K562 (cell line): ENCODE measurements around the gene ABCA1. TPM values are rescaled to one million over a fixed set of nuclear protein-coding genes. Genes with fewer than 3 reads are reported as not detected.

ENCODE experiments used
- DACH1 ChIP-seq: fragments of 450-650 bp; IDR thresholded peaks from 2 replicates; pipeline ENCODE4 v1.6.1; 2018; ENCODE audit not compliant: partially characterized antibody
- FOXA1 ChIP-seq: fragments of 450-650 bp; IDR thresholded peaks from 2 replicates; pipeline ENCODE4 v1.6.1; 2016; ENCODE audit warnings: mild to moderate bottlenecking, borderline replicate concordance
- HDAC1 ChIP-seq, 2 experiments: fragments of 450-650 bp; IDR thresholded peaks; 2 replicates each; pipeline ENCODE4 v1.6.1; 2016 to 2017; ENCODE audit warnings: inconsistent platforms in 1 of 2, mild to moderate bottlenecking in 1 of 2, moderate library complexity in 1 of 2
- PCBP1 ChIP-seq: fragments of 200-400 bp; formaldehyde crosslinking; IDR thresholded peaks from 2 replicates; pipeline ENCODE4 v1.6.1; 2018; ENCODE audit warnings: mild to moderate bottlenecking, low read depth, low read length; ENCODE audit not compliant: poor library complexity, severe bottlenecking
- RB1 ChIP-seq: fragments of 450-650 bp; IDR thresholded peaks from 2 replicates; pipeline ENCODE4 v1.6.1; 2017; ENCODE audit warnings: low read depth, mild to moderate bottlenecking
- RERE ChIP-seq: sonication (generic); formaldehyde crosslinking; IDR thresholded peaks from 2 replicates; pipeline ENCODE4 v1.8.0; 2023; ENCODE audit warnings: missing genetic modification reagents, mild to moderate bottlenecking, borderline replicate concordance
- RHOXF2B ChIP-seq: fragments of 250-450 bp; sonication (Bioruptor Pico); conservative IDR thresholded peaks from 2 replicates; pipeline ENCODE4 v1.5.1; 2021
- SLC30A9 ChIP-seq: fragments of 250-450 bp; sonication (Bioruptor Pico); IDR thresholded peaks from 2 replicates; pipeline ENCODE4 v1.8.0; 2022; ENCODE audit warnings: mild to moderate bottlenecking, moderate library complexity
- SMARCA5 ChIP-seq: fragments of 450-650 bp; IDR thresholded peaks from 2 replicates; pipeline ENCODE4 v1.6.1; 2016
- TCFL5 ChIP-seq: fragments of 250-450 bp; sonication (Bioruptor Pico); conservative IDR thresholded peaks from 2 replicates; pipeline ENCODE4 v1.6.1; 2021; ENCODE audit warnings: mild to moderate bottlenecking, moderate library complexity, matching md5 sums
- ZNF174 ChIP-seq: fragments of 250-450 bp; sonication (Bioruptor Pico); IDR thresholded peaks from 2 replicates; pipeline ENCODE4 v1.4.0; 2020; ENCODE audit warnings: mild to moderate bottlenecking
- ZNF282 ChIP-seq: sonication (generic); formaldehyde crosslinking; IDR thresholded peaks from 2 replicates; pipeline ENCODE4 v1.8.1; 2023; ENCODE audit warnings: missing genetic modification reagents
- ZSCAN29 ChIP-seq: fragments of 450-650 bp; IDR thresholded peaks from 2 replicates; pipeline ENCODE4 v1.6.1; 2017
- polyA plus RNA-seq, 8 experiments: library from polyadenylated mRNA; depleted of rRNA in 4 of 8; stranded (reverse) in 5 of 8; unstranded in 3 of 8; fragments of >200 nt; fragmentation: Nextera tagmentation in 2 of 8; fragmentation: Illumina TruSeq in 1 of 8; extraction: Ambion mirVana in 2 of 8; extraction: Trizol in 1 of 8; gene quantifications; 2 replicates each; pipeline versions ENCODE4 v1.2.1 to v1.2.3, GENCODE V29; 2011 to 2014; ENCODE audit warnings: inconsistent platforms in 1 of 8, missing spikeins in 1 of 8
- total RNA-seq, 7 experiments: library from RNA; depleted of rRNA in 6 of 7; stranded (reverse); fragments of >200 nt in 6 of 7; fragmentation: Illumina TruSeq in 2 of 7; extraction: Trizol in 2 of 7; gene quantifications; 2 replicates each; pipeline versions ENCODE4 v1.2.1 to v1.2.3, GENCODE V29; 2011 to 2021; ENCODE audit warnings: low replicate concordance in 1 of 7
- TF ChIP-seq, protein P1 (sequence below): sonication (generic); formaldehyde crosslinking; IDR thresholded peaks from 2 replicates; pipeline ENCODE4 v1.8.1; 2023; ENCODE audit warnings: mild to moderate bottlenecking, missing genetic modification reagents
- TF ChIP-seq, protein P2 (sequence below): IDR thresholded peaks from 2 replicates; pipeline ENCODE4 v1.6.1; 2012; ENCODE audit warnings: low read depth, low read length, improper control_type of control experiment, borderline replicate concordance
- TF ChIP-seq, protein P3 (sequence below): IDR thresholded peaks from 2 replicates; pipeline ENCODE4 v1.6.1; 2014; ENCODE audit warnings: antibody characterized with exemption

Gene ABCA1
- total and polyA plus RNA-seq, 9 of the 15 experiments (the other 6 are each of a cell fraction or from before 2014, with no cell fraction given), result under 0.01 to 0.18 (median 0.02) TPM; not detected in 5

GRCh38 chr9:104968025-104968982 lies 40.3 kb upstream of the ABCA1 start (continued):
- TF ChIP-seq, protein P1, sequence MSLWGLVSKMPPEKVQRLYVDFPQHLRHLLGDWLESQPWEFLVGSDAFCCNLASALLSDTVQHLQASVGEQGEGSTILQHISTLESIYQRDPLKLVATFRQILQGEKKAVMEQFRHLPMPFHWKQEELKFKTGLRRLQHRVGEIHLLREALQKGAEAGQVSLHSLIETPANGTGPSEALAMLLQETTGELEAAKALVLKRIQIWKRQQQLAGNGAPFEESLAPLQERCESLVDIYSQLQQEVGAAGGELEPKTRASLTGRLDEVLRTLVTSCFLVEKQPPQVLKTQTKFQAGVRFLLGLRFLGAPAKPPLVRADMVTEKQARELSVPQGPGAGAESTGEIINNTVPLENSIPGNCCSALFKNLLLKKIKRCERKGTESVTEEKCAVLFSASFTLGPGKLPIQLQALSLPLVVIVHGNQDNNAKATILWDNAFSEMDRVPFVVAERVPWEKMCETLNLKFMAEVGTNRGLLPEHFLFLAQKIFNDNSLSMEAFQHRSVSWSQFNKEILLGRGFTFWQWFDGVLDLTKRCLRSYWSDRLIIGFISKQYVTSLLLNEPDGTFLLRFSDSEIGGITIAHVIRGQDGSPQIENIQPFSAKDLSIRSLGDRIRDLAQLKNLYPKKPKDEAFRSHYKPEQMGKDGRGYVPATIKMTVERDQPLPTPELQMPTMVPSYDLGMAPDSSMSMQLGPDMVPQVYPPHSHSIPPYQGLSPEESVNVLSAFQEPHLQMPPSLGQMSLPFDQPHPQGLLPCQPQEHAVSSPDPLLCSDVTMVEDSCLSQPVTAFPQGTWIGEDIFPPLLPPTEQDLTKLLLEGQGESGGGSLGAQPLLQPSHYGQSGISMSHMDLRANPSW, result no peak
- TF ChIP-seq HDAC1 (IDR thresholded peaks at IDR 0.05) (no peak), FOXA1 (no peak), ZNF174 (CRISPR knock-in tag) (no peak), SMARCA5 (no peak), PCBP1 (no peak), TCFL5 (CRISPR knock-in tag) (no peak), RHOXF2B (CRISPR knock-in tag) (no peak), RB1 (no peak), ZNF282 (CRISPR knock-in tag) (no peak), RERE (CRISPR knock-in tag) (no peak), SLC30A9 (CRISPR knock-in tag) (no peak), DACH1 (no peak), ZSCAN29 (no peak)
- TF ChIP-seq, protein P2, sequence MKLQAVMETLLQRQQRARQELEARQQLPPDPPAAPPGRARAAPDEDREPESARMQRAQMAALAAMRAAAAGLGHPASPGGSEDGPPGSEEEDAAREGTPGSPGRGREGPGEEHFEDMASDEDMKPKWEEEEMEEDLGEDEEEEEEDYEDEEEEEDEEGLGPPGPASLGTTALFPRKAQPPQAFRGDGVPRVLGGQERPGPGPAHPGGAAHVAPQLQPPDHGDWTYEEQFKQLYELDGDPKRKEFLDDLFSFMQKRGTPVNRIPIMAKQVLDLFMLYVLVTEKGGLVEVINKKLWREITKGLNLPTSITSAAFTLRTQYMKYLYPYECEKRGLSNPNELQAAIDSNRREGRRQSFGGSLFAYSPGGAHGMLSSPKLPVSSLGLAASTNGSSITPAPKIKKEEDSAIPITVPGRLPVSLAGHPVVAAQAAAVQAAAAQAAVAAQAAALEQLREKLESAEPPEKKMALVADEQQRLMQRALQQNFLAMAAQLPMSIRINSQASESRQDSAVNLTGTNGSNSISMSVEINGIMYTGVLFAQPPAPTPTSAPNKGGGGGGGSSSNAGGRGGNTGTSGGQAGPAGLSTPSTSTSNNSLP, result no peak
- TF ChIP-seq, protein P3, sequence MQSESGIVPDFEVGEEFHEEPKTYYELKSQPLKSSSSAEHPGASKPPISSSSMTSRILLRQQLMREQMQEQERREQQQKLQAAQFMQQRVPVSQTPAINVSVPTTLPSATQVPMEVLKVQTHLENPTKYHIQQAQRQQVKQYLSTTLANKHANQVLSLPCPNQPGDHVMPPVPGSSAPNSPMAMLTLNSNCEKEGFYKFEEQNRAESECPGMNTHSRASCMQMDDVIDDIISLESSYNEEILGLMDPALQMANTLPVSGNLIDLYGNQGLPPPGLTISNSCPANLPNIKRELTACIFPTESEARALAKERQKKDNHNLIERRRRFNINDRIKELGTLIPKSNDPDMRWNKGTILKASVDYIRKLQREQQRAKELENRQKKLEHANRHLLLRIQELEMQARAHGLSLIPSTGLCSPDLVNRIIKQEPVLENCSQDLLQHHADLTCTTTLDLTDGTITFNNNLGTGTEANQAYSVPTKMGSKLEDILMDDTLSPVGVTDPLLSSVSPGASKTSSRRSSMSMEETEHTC, result no peak
